PC-3 (cell line): ENCODE data around the gene THOC5. TPM values are rescaled to one million over a fixed set of nuclear protein-coding genes. Genes with fewer than 3 reads are reported as not detected.

Experiments
- ATAC-seq: fragments of 200-7000 bp; cut with Tn5 transposase; 2 replicates; pipeline ENCODE4 v1.9.1; 2020; ENCODE audit warnings: mild to moderate bottlenecking, moderate library complexity
- BruUV-seq: library from RNA; stranded (reverse); fragments of 400-500 nt; replicated peaks from 2 replicates; lab custom pipeline; 2021; lab: Mats Ljungman, UMichigan
- CTCF ChIA-PET: fragments of 300-600 bp; sonication (Branson Sonifier 250); formaldehyde crosslinking; loops from one replicate; lab custom pipeline; 2022; ENCODE audit warnings: antibody characterized with exemption; lab: Charles Lee
- POLR2A ChIA-PET: fragments of 300-600 bp; sonication (Branson Sonifier 250); formaldehyde crosslinking; loops from one replicate; lab custom pipeline; 2022; ENCODE audit warnings: antibody characterized with exemption; ENCODE audit not compliant: unreplicated experiment; lab: Charles Lee
- DNase-seq: peaks from one replicate; pipeline ENCODE4 v3.0.0-alpha.2; 2015
- H2AFZ ChIP-seq: fragments of 300-600 bp; sonication (generic); 2 replicates; pipeline ENCODE4 v1.6.0; 2016; ENCODE audit warnings: antibody characterized with exemption, low read length
- H3F3A ChIP-seq: fragments of 300-600 bp; sonication (generic); one replicate; pipeline ENCODE4 v1.6.0; 2017; ENCODE audit warnings: antibody characterized with exemption, low read length, control low read depth, mild to moderate bottlenecking; ENCODE audit not compliant: unreplicated experiment
- H3K27ac ChIP-seq: fragments of 300-600 bp; sonication (generic); 2 replicates; pipeline ENCODE4 v1.5.1; 2016; ENCODE audit warnings: mild to moderate bottlenecking, low read length
- H3K27me3 ChIP-seq: fragments of 300-600 bp; sonication (generic); 2 replicates; pipeline ENCODE4 v1.6.1; 2016; ENCODE audit warnings: low read length, mixed read lengths
- H3K36me3 ChIP-seq: fragments of 300-600 bp; sonication (generic); 2 replicates; pipeline ENCODE4 v1.6.1; 2016; ENCODE audit warnings: low read depth, mixed run types, low read length, mixed read lengths
- H3K4me1 ChIP-seq: fragments of 300-600 bp; sonication (generic); 2 replicates; pipeline ENCODE4 v1.5.1; 2016; ENCODE audit warnings: low read length; ENCODE audit not compliant: insufficient read depth
- H3K4me2 ChIP-seq: fragments of 300-600 bp; sonication (generic); 2 replicates; pipeline ENCODE4 v1.6.0; 2016; ENCODE audit warnings: low read length
- H3K4me3 ChIP-seq: fragments of 300-600 bp; sonication (generic); 2 replicates; pipeline ENCODE4 v1.5.1; 2016; ENCODE audit warnings: mild to moderate bottlenecking, low read length, mixed read lengths
- H3K79me2 ChIP-seq: fragments of 300-600 bp; sonication (generic); 2 replicates; pipeline ENCODE4 v1.6.1; 2017; ENCODE audit warnings: low read length, mixed read lengths
- H3K9ac ChIP-seq: fragments of 300-600 bp; sonication (generic); 2 replicates; pipeline ENCODE4 v1.6.0; 2016; ENCODE audit warnings: mild to moderate bottlenecking, low read length
- H3K9me2 ChIP-seq: fragments of 300-600 bp; sonication (generic); replicated peaks from 2 replicates; pipeline ENCODE4 v1.6.1; 2016; ENCODE audit warnings: mixed run types, low read length, mixed read lengths
- H3K9me3 ChIP-seq: fragments of 300-600 bp; sonication (generic); 2 replicates; pipeline ENCODE4 v1.6.1; 2016; ENCODE audit warnings: low read length, mixed read lengths
- H4K20me1 ChIP-seq: fragments of 300-600 bp; sonication (generic); 2 replicates; pipeline ENCODE4 v1.6.1; 2016; ENCODE audit warnings: low read length, mixed read lengths
- EZH2 ChIP-seq: fragments of 300-600 bp; sonication (generic); IDR thresholded peaks from one replicate; pipeline ENCODE4 v1.6.1; 2017; ENCODE audit warnings: antibody characterized with exemption, mild to moderate bottlenecking, low read length; ENCODE audit not compliant: unreplicated experiment
- EZH2phosphoT487 ChIP-seq: fragments of 300-600 bp; sonication (generic); IDR thresholded peaks from 2 replicates; pipeline ENCODE4 v1.6.1; 2018; ENCODE audit warnings: mild to moderate bottlenecking, antibody characterized with exemption, low read length, borderline replicate concordance
- intact Hi-C: fragments of 100-400 bp; cut with micrococcal nuclease; formaldehyde crosslinking; loops from 2 replicates; pipeline ENCODE4 v1.9.0; 2023
- total RNA-seq: library from RNA; depleted of rRNA; stranded (reverse); fragments of >200 nt; gene quantifications from 2 replicates; pipeline ENCODE4 v1.2.3, GENCODE V29; 2014
- TF ChIP-seq, protein P1 (sequence below): fragments of 300-600 bp; sonication (generic); conservative IDR thresholded peaks from 2 replicates; pipeline ENCODE4 v1.5.1; 2017; ENCODE audit warnings: antibody characterized with exemption, low read depth, mild to moderate bottlenecking, low read length

Gene THOC5
- total RNA-seq, 1 experiment from 2014 or later = 33.9 TPM

DNA sequence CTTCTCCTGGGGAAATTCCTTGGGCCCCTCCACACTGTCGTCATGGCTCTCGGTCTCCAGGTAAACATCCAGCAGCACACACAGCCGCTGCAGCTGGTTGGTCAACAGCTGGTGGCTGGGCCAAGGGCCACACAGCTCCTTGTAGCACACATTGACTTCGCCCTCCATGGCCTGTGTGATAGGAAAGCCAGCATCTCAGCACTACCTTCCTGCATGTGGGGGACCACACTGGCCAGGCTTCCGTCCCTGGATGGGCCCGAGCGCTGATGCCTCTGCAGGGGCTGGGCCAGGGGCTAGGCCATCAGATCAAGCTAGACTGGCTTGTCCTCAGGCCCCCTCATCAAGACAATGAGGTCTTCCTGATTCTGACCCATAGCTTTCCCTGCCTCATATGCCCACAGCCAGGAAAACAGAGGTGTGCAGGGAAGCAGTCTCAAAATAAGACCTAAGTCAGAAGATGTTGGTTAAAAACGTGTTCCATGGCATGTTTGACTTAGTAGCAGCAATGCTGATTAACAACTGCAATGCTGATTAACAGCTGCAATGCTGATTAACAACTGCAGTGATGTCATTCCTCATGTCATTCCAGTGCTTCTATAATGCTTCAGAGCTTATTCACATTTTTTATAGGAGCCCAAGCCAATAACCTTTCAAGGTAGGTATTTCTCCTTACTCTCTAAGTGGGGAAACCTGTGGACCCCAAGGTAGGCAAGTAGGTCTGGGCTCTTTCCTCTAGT lies 42.3 kb downstream of the THOC5 start:
- POLR2A ChIA-PET = interaction anchor here (0.5 kb wide), 1 partner anchor 46 kb away, joined by 5 read pairs; no protein-coding TSS in a partner anchor

DNA sequence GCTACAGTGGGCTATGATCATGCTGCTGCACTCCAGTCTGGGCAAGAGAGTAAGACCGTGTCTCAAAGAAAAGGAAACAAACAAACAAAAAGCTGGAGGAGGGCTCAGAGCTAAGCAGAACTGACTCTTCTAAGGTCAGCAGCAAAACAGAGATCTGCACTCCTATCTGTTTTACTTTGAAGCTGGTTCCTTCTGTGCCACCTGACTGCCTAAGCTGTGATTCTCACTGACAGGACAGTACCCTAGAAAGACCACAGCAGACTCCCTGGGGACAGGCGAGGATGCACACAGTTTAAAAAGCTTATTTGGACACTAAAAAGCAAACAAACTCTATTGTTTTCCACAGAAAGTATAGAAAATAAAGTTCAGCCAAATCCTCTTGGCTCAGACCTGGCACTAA lies 43.0 kb downstream of the THOC5 start:
- H2AFZ ChIP-seq = no peak overlapping the region
- H3K9ac ChIP-seq = no peak overlapping the region
- ChIA-PET POLR2A (no interaction called here), CTCF (no interaction called here)
- no peaks in the 10 kb centered on the region for H3K27me3 ChIP-seq
- TF ChIP-seq, protein P1, sequence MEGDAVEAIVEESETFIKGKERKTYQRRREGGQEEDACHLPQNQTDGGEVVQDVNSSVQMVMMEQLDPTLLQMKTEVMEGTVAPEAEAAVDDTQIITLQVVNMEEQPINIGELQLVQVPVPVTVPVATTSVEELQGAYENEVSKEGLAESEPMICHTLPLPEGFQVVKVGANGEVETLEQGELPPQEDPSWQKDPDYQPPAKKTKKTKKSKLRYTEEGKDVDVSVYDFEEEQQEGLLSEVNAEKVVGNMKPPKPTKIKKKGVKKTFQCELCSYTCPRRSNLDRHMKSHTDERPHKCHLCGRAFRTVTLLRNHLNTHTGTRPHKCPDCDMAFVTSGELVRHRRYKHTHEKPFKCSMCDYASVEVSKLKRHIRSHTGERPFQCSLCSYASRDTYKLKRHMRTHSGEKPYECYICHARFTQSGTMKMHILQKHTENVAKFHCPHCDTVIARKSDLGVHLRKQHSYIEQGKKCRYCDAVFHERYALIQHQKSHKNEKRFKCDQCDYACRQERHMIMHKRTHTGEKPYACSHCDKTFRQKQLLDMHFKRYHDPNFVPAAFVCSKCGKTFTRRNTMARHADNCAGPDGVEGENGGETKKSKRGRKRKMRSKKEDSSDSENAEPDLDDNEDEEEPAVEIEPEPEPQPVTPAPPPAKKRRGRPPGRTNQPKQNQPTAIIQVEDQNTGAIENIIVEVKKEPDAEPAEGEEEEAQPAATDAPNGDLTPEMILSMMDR = no peak
- TF ChIP-seq EZH2 (no peak), EZH2phosphoT487 (no peak)
- no peak for ATAC-seq
- H3F3A ChIP-seq = no peaks in the 10 kb centered on the region
- no peaks in the 10 kb centered on the region for H3K9me2 ChIP-seq
- H3K9me3 ChIP-seq = no peaks in the 10 kb centered on the region
- intact Hi-C loops = no loop called here
- no peak overlapping the region for H3K4me3 ChIP-seq
- no peak for DNase-seq
- H3K36me3 ChIP-seq = peaks cover 24% of the 10 kb centered on the region
- H3K4me1 ChIP-seq = no peaks in the 10 kb centered on the region
- no peak overlapping the region for H3K27ac ChIP-seq
- no TSS peak for BruUV-seq
- H3K79me2 ChIP-seq = no peaks in the 10 kb centered on the region
- H4K20me1 ChIP-seq = no peaks in the 10 kb centered on the region
- H3K4me2 ChIP-seq = no peak overlapping the region

More for the DNA sequence above, 42.3 kb downstream of the THOC5 start:
- Histone ChIP-seq H3F3A (no peaks in the 10 kb centered on the region), H3K27me3 (no peaks in the 10 kb centered on the region), H3K9ac (no peak overlapping the region), H3K9me2 (no peaks in the 10 kb centered on the region), H3K4me2 (no peak overlapping the region), H3K4me1 (no peaks in the 10 kb centered on the region), H3K9me3 (no peaks in the 10 kb centered on the region), H3K4me3 (no peak overlapping the region), H3K36me3 (peaks cover 24% of the 10 kb centered on the region), H4K20me1 (no peaks in the 10 kb centered on the region), H2AFZ (no peak overlapping the region), H3K79me2 (no peaks in the 10 kb centered on the region), H3K27ac (no peak overlapping the region)
- TF ChIP-seq EZH2 = no peak
- ATAC-seq = no peak
- no TSS peak for BruUV-seq
- CTCF ChIA-PET = no interaction called here
- intact Hi-C loops = no loop called here
- DNase-seq = no peak

DNA sequence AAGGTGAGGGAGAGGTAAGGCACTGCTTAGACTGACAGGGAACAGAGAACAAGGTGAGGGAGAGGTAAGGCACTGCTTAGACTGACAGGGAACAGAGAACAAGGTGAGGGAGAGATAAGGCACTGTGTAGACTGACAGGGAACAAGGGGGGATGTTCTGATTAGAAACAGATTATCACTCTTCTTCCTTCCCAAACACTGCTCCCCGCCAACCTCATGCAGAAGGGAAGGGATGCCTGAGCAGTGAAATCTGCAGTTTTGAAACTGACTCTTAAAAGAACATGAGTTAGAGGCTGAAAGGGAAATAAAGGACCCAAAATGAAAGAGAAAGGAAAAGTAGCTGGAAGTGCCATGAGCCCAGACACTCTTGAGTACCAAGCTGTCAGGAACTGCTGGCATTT lies 43.7 kb downstream of the THOC5 start:
- Histone ChIP-seq H3K27me3 (no peaks in the 10 kb centered on the region), H4K20me1 (no peaks in the 10 kb centered on the region), H3K9me2 (no peaks in the 10 kb centered on the region), H3K9me3 (no peaks in the 10 kb centered on the region), H3K4me1 (no peaks in the 10 kb centered on the region), H3K4me3 (no peak overlapping the region), H2AFZ (no peak overlapping the region), H3K27ac (no peak overlapping the region), H3K36me3 (peaks cover 24% of the 10 kb centered on the region), H3F3A (no peaks in the 10 kb centered on the region), H3K4me2 (no peak overlapping the region), H3K9ac (no peak overlapping the region), H3K79me2 (no peaks in the 10 kb centered on the region)
- ATAC-seq (no peak), DNase-seq (no peak)
- no TSS peak for BruUV-seq
- ChIA-PET CTCF (no interaction called here), POLR2A (no interaction called here)
- intact Hi-C loops = no loop called here
- TF ChIP-seq EZH2 (no peak), EZH2phosphoT487 (no peak)
- TF ChIP-seq, protein P1 = no peak
